ENCODE measurements around the gene NKRF.

DNA sequence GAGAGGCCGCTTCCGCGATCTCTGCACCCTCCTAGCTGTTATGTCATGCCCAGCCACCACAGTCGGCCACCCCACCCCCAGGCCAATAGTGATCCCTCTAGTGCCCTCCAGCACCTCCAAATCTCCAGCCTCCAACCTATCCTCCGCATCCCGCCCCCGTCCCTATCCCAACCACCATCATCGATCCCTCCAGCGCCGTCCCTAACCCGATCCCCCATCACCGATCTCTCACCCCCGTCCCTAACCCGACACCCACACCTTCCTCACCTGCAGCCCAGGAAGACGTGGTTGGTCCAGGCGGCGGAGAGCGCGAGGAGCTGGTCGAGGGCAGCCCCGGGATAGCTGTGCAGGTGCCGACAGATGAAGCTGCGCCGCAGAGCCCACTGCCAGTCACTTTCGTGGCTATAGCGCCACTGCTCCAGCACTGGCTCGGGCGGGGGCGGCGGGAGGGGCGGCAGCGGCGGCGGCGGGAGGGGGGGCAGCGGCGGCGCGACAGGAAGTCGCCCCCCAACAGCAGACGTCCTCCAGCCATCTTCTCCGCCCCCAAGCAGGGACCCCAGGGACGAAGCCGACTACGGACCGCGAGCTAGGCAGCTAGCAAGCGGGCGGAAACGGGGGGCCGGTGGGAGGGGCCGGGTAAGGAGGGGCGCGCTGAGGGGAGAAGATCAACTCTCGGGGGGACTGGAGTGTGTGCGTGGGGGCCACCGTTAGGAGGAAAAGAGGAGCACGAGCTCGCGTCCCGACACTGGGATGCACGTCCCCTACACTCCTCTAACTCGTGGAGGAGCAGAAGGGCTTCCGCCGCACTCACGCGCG is 552 bp downstream of the NKRF start:
- TF ChIP-seq, protein P1, sequence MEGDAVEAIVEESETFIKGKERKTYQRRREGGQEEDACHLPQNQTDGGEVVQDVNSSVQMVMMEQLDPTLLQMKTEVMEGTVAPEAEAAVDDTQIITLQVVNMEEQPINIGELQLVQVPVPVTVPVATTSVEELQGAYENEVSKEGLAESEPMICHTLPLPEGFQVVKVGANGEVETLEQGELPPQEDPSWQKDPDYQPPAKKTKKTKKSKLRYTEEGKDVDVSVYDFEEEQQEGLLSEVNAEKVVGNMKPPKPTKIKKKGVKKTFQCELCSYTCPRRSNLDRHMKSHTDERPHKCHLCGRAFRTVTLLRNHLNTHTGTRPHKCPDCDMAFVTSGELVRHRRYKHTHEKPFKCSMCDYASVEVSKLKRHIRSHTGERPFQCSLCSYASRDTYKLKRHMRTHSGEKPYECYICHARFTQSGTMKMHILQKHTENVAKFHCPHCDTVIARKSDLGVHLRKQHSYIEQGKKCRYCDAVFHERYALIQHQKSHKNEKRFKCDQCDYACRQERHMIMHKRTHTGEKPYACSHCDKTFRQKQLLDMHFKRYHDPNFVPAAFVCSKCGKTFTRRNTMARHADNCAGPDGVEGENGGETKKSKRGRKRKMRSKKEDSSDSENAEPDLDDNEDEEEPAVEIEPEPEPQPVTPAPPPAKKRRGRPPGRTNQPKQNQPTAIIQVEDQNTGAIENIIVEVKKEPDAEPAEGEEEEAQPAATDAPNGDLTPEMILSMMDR (IDR thresholded peaks at IDR 0.05), result no peak
- TF ChIP-seq EP300 (IDR thresholded peaks at IDR 0.05), result no peak
